Coronary artery (tissue), 2 donors: ENCODE results near the gene CNKSR3.

Source experiments
- DNase-seq: peaks from one replicate; pipeline ENCODE4 v3.0.0-alpha.2; 2017; ENCODE audit warnings: low spot score
- H3K27ac ChIP-seq, 2 donors: fragments of 200-600 bp; sonication (generic); one replicate each; pipeline ENCODE4 v1.5.1; 2016 to 2019
- H3K4me3 ChIP-seq: fragments of 200-600 bp; sonication (generic); 2 replicates; pipeline ENCODE4 v1.5.1; 2016; ENCODE audit warnings: mild to moderate bottlenecking, moderate library complexity
- TF ChIP-seq, protein P1 (sequence below): fragments of 200-600 bp; sonication (generic); IDR thresholded peaks from one replicate; pipeline ENCODE4 v1.5.1; 2019; ENCODE audit warnings: antibody characterized with exemption

The CNKSR3 gene

DNA sequence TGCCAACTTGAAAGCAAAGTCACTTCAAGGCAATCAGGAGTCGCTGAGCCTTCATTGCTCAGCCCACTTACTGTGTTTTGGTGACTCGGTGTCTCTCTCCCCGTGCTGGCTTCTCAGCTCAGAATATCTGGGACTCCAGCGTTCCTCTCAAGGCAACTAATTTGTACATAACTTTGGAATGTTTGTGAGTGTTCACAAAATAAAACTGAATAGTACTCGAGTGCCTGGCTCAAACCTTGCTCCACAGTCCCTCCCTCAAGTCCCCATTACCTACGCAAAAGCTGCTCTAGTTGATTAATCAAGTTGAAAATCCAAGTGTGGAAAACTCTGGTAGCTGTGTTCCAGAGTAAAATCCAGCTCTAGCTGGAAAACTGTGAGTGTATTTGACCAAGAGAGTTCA lies 162.5 kb downstream of the CNKSR3 start:
- Histone ChIP-seq H3K27ac (no peak overlapping the region), H3K4me3 (no peak overlapping the region)
- no peak for DNase-seq
- TF ChIP-seq, protein P1, sequence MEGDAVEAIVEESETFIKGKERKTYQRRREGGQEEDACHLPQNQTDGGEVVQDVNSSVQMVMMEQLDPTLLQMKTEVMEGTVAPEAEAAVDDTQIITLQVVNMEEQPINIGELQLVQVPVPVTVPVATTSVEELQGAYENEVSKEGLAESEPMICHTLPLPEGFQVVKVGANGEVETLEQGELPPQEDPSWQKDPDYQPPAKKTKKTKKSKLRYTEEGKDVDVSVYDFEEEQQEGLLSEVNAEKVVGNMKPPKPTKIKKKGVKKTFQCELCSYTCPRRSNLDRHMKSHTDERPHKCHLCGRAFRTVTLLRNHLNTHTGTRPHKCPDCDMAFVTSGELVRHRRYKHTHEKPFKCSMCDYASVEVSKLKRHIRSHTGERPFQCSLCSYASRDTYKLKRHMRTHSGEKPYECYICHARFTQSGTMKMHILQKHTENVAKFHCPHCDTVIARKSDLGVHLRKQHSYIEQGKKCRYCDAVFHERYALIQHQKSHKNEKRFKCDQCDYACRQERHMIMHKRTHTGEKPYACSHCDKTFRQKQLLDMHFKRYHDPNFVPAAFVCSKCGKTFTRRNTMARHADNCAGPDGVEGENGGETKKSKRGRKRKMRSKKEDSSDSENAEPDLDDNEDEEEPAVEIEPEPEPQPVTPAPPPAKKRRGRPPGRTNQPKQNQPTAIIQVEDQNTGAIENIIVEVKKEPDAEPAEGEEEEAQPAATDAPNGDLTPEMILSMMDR, result no peak

DNA sequence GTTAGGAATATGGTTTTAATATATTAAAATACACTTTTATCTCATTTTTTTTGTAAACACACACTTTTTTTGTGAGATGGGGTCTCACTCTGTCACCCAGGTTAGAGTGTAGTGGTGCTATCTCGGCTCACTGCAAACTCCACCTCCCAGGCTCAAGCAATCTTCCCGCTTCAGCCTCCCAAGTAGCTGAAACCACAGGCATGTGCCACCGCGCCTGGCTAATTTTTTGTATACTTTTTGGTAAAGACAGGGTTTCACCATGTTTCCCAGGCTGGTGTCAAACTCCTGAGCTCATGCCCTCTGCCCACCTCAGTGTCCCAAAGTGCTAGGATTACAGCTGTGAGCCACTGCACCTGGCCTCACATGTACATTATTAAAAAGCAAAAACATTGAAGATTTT lies 164.7 kb downstream of the CNKSR3 start:
- DNase-seq, result no peak
- no peak overlapping the region for H3K4me3 ChIP-seq
- no peak overlapping the region for H3K27ac ChIP-seq
- TF ChIP-seq, protein P1, result no peak

GRCh38 chr6:154343473-154344308 lies 166.8 kb downstream of the CNKSR3 start:
- Histone ChIP-seq H3K27ac (no peak overlapping the region), H3K4me3 (no peak overlapping the region)
- TF ChIP-seq, protein P1, result no peak
- no peak for DNase-seq

DNA sequence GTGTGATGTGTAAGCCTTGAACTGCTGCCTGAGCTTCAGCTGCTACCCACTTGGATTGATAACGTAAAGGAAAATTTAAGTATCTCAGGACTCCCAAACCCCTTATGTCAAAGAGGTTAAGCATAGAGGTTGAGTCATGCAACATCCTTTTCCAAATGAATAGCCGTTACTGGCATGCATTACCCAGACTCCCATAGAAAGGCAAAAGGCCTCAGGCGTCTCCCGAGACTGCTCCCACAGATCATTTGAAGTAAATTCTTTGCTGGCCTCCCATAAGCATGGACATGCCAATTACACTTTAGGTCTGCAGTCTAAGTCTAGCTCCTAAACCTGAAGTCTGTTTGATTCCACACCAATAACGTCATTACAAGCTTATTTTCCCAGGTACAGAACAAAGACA lies 168.6 kb downstream of the CNKSR3 start:
- Histone ChIP-seq H3K4me3 (no peak overlapping the region), H3K27ac (no peak overlapping the region)
- TF ChIP-seq, protein P1, result no peak
- DNase-seq, result no peak

GRCh38 chr6:154341336-154341735 lies 169.1 kb downstream of the CNKSR3 start:
- no peak overlapping the region for H3K4me3 ChIP-seq
- H3K27ac ChIP-seq, result no peak overlapping the region
- TF ChIP-seq, protein P1, result no peak
- DNase-seq, result no peak
